SK-N-SH (cell line): ENCODE measurements around the gene RAP2A. TPM values are rescaled to one million over a fixed set of nuclear protein-coding genes. Genes with fewer than 3 reads are reported as not detected.

Experiments used
- CTCF ChIA-PET: fragments of 300-600, 350-600 bp; formaldehyde crosslinking; extraction: SDS; loops from one replicate; lab custom pipeline; 2021; lab: Yijun Ruan, JAX
- POLR2A ChIA-PET: fragments of 350-600 bp; sonication (Branson Sonifier 250); formaldehyde crosslinking; extraction: SDS; loops from one replicate; lab custom pipeline; 2020; ENCODE audit warnings: antibody characterized with exemption, inconsistent platforms; lab: Yijun Ruan, JAX
- DNase-seq: peaks from one replicate; pipeline ENCODE4 v3.0.0; 2012
- H2AFZ ChIP-seq: fragments of 200-600 bp; sonication (generic); 2 replicates; pipeline ENCODE4 v1.8.1; 2016; ENCODE audit warnings: antibody characterized with exemption, mild to moderate bottlenecking, low read depth
- H3F3A ChIP-seq: fragments of 200-600 bp; sonication (generic); replicated peaks from 2 replicates; pipeline ENCODE3; 2016; ENCODE audit warnings: antibody characterized with exemption, mild to moderate bottlenecking; ENCODE audit not compliant: insufficient read depth
- H3K27ac ChIP-seq, 2 experiments: fragments of 200-500 bp in 1 of 2; fragments of 200-600 bp in 1 of 2; sonication (Bioruptor generic) in 1 of 2; sonication (generic), shearing (Covaris generic) in 1 of 2; 2 replicates each; pipeline versions ENCODE4 v1.5.1 to v1.6.1; 2014 to 2016; ENCODE audit warnings: low read depth in 2 of 2, inconsistent platforms in 1 of 2, low read length in 1 of 2, mild to moderate bottlenecking in 1 of 2, mixed read lengths in 1 of 2
- H3K27me3 ChIP-seq: fragments of 200-600 bp; sonication (generic), shearing (Covaris generic); 2 replicates; pipeline ENCODE4 v1.6.1; 2016; ENCODE audit warnings: mixed run types; ENCODE audit not compliant: insufficient read depth
- H3K36me3 ChIP-seq, 2 experiments: fragments of 200-500 bp in 1 of 2; fragments of 200-600 bp in 1 of 2; sonication (Bioruptor generic) in 1 of 2; sonication (generic) in 1 of 2; replicated peaks in 1 of 2; 2 replicates each; pipeline versions ENCODE3 to v1.5.1; 2014 to 2016; ENCODE audit warnings: low read length in 1 of 2, mild to moderate bottlenecking in 1 of 2; ENCODE audit not compliant: insufficient read depth in 2 of 2, control insufficient read depth in 1 of 2
- H3K4me1 ChIP-seq, 2 experiments: fragments of 200-500 bp in 1 of 2; fragments of 200-600 bp in 1 of 2; sonication (Bioruptor generic) in 1 of 2; sonication (generic), shearing (Covaris generic) in 1 of 2; 2 replicates each; pipeline versions ENCODE4 v1.5.1 to v1.6.1; 2014 to 2016; ENCODE audit warnings: low read depth in 1 of 2, low read length in 1 of 2, mixed run types in 1 of 2; ENCODE audit not compliant: insufficient read depth in 2 of 2, control insufficient read depth in 1 of 2
- H3K4me2 ChIP-seq: fragments of 200-600 bp; sonication (generic), shearing (Covaris generic); 2 replicates; pipeline ENCODE4 v1.6.1; 2017; ENCODE audit warnings: mixed run types
- H3K4me3 ChIP-seq, 2 experiments: fragments of 200-500 bp in 1 of 2; fragments of 200-600 bp in 1 of 2; sonication (Bioruptor generic) in 1 of 2; sonication (generic), shearing (Covaris generic) in 1 of 2; 2 replicates each; pipeline versions ENCODE4 v1.5.1 to v1.8.1; 2014 to 2016; ENCODE audit warnings: low read depth in 2 of 2, inconsistent platforms in 1 of 2, low read length in 1 of 2, mild to moderate bottlenecking in 1 of 2, mixed read lengths in 1 of 2, moderate library complexity in 1 of 2
- H3K79me2 ChIP-seq: fragments of 200-600 bp; sonication (generic); 2 replicates; pipeline ENCODE4 v1.8.1; 2017; ENCODE audit warnings: mild to moderate bottlenecking; ENCODE audit not compliant: insufficient read depth
- H3K9ac ChIP-seq: fragments of 200-600 bp; sonication (generic); 2 replicates; pipeline ENCODE4 v1.6.1; 2017; ENCODE audit warnings: mixed run types
- H3K9me2 ChIP-seq: fragments of 200-600 bp; sonication (generic); 2 replicates; pipeline ENCODE4 v1.6.1; 2017; ENCODE audit warnings: mixed run types
- H3K9me3 ChIP-seq: fragments of 200-600 bp; sonication (generic); 2 replicates; pipeline ENCODE4 v1.6.1; 2017; ENCODE audit warnings: mixed run types, mild to moderate bottlenecking, moderate library complexity
- H4K20me1 ChIP-seq: fragments of 200-600 bp; sonication (generic); 2 replicates; pipeline ENCODE4 v1.6.1; 2017; ENCODE audit warnings: mild to moderate bottlenecking, mixed run types; ENCODE audit not compliant: insufficient read depth
- CHD2 ChIP-seq: fragments of 150-350 bp; IDR thresholded peaks from 2 replicates; pipeline ENCODE4 v1.6.1; 2018; ENCODE audit warnings: low read length; ENCODE audit not compliant: partially characterized antibody
- ELF1 ChIP-seq: IDR thresholded peaks from 2 replicates; pipeline ENCODE4 v1.4.0; 2012
- EP300 ChIP-seq, 2 experiments: IDR thresholded peaks; 2 replicates each; pipeline versions ENCODE4 v1.4.0 to v1.6.1; 2012; ENCODE audit warnings: borderline replicate concordance in 1 of 2, low read depth in 1 of 2, low read length in 1 of 2
- EZH2phosphoT487 ChIP-seq: fragments of 200-600 bp; sonication (generic); IDR thresholded peaks from 2 replicates; pipeline ENCODE4 v1.6.1; 2017; ENCODE audit warnings: low read depth, mixed run types, mild to moderate bottlenecking, antibody characterized with exemption, moderate library complexity, borderline replicate concordance
- FOSL2 ChIP-seq: IDR thresholded peaks from 2 replicates; pipeline ENCODE4 v1.4.0; 2012; ENCODE audit warnings: low read depth, mild to moderate bottlenecking, moderate library complexity, borderline replicate concordance
- FOXJ3 ChIP-seq: sonication (generic); formaldehyde crosslinking; IDR thresholded peaks from 2 replicates; pipeline ENCODE4 v1.5.1; 2020; ENCODE audit warnings: mild to moderate bottlenecking, missing genetic modification reagents
- GABPA ChIP-seq: IDR thresholded peaks from 2 replicates; pipeline ENCODE4 v1.4.0; 2012; ENCODE audit warnings: low read depth, mild to moderate bottlenecking
- IRF3 ChIP-seq: fragments of 150-350 bp; IDR thresholded peaks from 2 replicates; pipeline ENCODE4 v1.6.1; 2016; ENCODE audit warnings: mild to moderate bottlenecking, low read depth, low read length
- JUND ChIP-seq: IDR thresholded peaks from 2 replicates; pipeline ENCODE4 v1.4.0; 2012
- MAX ChIP-seq: IDR thresholded peaks from 2 replicates; pipeline ENCODE4 v1.4.0; 2012; ENCODE audit warnings: low read depth
- MXI1 ChIP-seq: IDR thresholded peaks from 2 replicates; pipeline ENCODE4 v1.6.1; 2012; ENCODE audit warnings: mild to moderate bottlenecking, low read depth, low read length, improper control_type of control experiment
- NRF1 ChIP-seq: IDR thresholded peaks from 2 replicates; pipeline ENCODE4 v1.6.1; 2012; ENCODE audit warnings: low read depth, mild to moderate bottlenecking, low read length
- POLR2AphosphoS5 ChIP-seq: IDR thresholded peaks from 2 replicates; pipeline ENCODE4 v1.6.1; 2012; ENCODE audit warnings: low read depth, low read length
- RAD21 ChIP-seq: IDR thresholded peaks from 2 replicates; pipeline ENCODE4 v1.6.1; 2012; ENCODE audit warnings: mild to moderate bottlenecking, low read length
- RCOR1 ChIP-seq: fragments of 150-350 bp; IDR thresholded peaks from 2 replicates; pipeline ENCODE4 v1.6.1; 2017; ENCODE audit warnings: antibody characterized with exemption, low read length
- RXRA ChIP-seq: IDR thresholded peaks from 2 replicates; pipeline ENCODE4 v1.4.0; 2012; ENCODE audit warnings: low read depth, mild to moderate bottlenecking, borderline replicate concordance
- SIN3A ChIP-seq: IDR thresholded peaks from 2 replicates; pipeline ENCODE4 v1.6.1; 2012; ENCODE audit warnings: low read depth, mild to moderate bottlenecking, low read length, moderate library complexity, borderline replicate concordance
- SMC3 ChIP-seq: IDR thresholded peaks from 2 replicates; pipeline ENCODE4 v1.6.1; 2012; ENCODE audit warnings: low read depth, low read length, improper control_type of control experiment
- USF2 ChIP-seq: fragments of 150-350 bp; IDR thresholded peaks from 2 replicates; pipeline ENCODE4 v1.6.1; 2017; ENCODE audit warnings: antibody characterized with exemption, low read length, low read depth, borderline replicate concordance
- YY1 ChIP-seq: IDR thresholded peaks from 2 replicates; pipeline ENCODE4 v1.4.0; 2012; ENCODE audit warnings: low read depth, mild to moderate bottlenecking
- ZBTB33 ChIP-seq: IDR thresholded peaks from 2 replicates; pipeline ENCODE4 v1.4.0; 2012; ENCODE audit warnings: low read depth, borderline replicate concordance
- WGBS: methylation state at CpG from one replicate; pipeline ENCODE4 v1.1.6; 2017; ENCODE audit warnings: low lambda C conversion rate; 5-methylcytosine and 5-hydroxymethylcytosine counted together
- polyA plus RNA-seq, 3 experiments: library from polyadenylated mRNA; depleted of rRNA; stranded (reverse); fragments of >200 nt; gene quantifications; 2 replicates each; pipeline ENCODE4 v1.2.3, GENCODE V29; 2012

Gene RAP2A
- polyA plus RNA-seq, 1 of the 3 experiments (the other 2 are of a cell fraction), result 6.5 TPM

- TF ChIP-seq YY1 (no peak), EP300 (IDR thresholded peaks at IDR 0.05; ENCODE audit: borderline replicate concordance in 1 of 2, low read depth in 1 of 2, low read length in 1 of 2) (no peak), POLR2AphosphoS5 (no peak)
These were observed 12.5 kb downstream of the RAP2A start (continued) for GRCh38 chr13:97446448-97446847.

- H3F3A ChIP-seq, result peaks cover 4% of the 10 kb centered on the region
- H3K36me3 ChIP-seq, result peaks cover 23 to 42% of the 10 kb centered on the region in 2 experiments
- no peaks in the 10 kb centered on the region; a peak in 2 of 4 replicates for H3K4me1 ChIP-seq
- H2AFZ ChIP-seq, result no peak overlapping the region
- DNase-seq, result no peak
- no peaks in the 10 kb centered on the region for H3K9me3 ChIP-seq
- ChIA-PET CTCF (interaction anchor here (0.7 to 1.3 kb wide), 4 partner anchors 10 to 614 kb away, joined by 3 to 6 read pairs (median 4); no protein-coding TSS in a partner anchor), POLR2A (no interaction called here)
- H3K79me2 ChIP-seq, result peaks cover 77% of the 10 kb centered on the region
- H3K9ac ChIP-seq, result no peak overlapping the region
- no peaks in the 10 kb centered on the region for H3K27me3 ChIP-seq
- H3K9me2 ChIP-seq, result no peaks in the 10 kb centered on the region
- no peak overlapping the region for H3K27ac ChIP-seq
- no peak overlapping the region for H3K4me3 ChIP-seq
- H4K20me1 ChIP-seq, result no peaks in the 10 kb centered on the region; the same call in 1 of the 2 replicates
- TF ChIP-seq SIN3A, result no peak
- no peak for TF ChIP-seq JUND
- no peak for TF ChIP-seq FOSL2
- no peak for TF ChIP-seq RCOR1
- TF ChIP-seq USF2, result no peak
- no peak for TF ChIP-seq EZH2phosphoT487
- no peak for TF ChIP-seq ZBTB33
- no peak for TF ChIP-seq RAD21
- no peak for TF ChIP-seq MAX
- no peak for TF ChIP-seq RXRA
- no peak for TF ChIP-seq ELF1
- no peak for TF ChIP-seq MXI1
- TF ChIP-seq GABPA, result no peak
- no peak for TF ChIP-seq NRF1
- TF ChIP-seq SMC3, result no peak
- TF ChIP-seq POLR2AphosphoS5, result no peak
- TF ChIP-seq FOXJ3 (CRISPR knock-in tag), result no peak
- TF ChIP-seq CHD2, result no peak
- no peak for TF ChIP-seq IRF3
- no peak overlapping the region for H3K4me2 ChIP-seq
- WGBS, result 99% methylated on average over 5 of the region's 5 CpGs
These were observed 14.7 kb downstream of the RAP2A start for GRCh38 chr13:97448503-97449251.
